Myocyte (in vitro differentiated cells): ENCODE data around the gene MGLL. TPM values are rescaled to one million over a fixed set of nuclear protein-coding genes. Genes with fewer than 3 reads are reported as not detected.
A peak's percentile ranks its signal among the peaks of the same experiment; 100 is the strongest.
"Not testable (repeated sequence)": the region's sequence is repeated elsewhere in the genome, so short reads cannot be mapped to it uniquely, and the experiment has no call there.

Source experiments
- DNase-seq: peaks from one replicate; pipeline ENCODE4 v3.0.0-alpha.2; 2012; ENCODE audit warnings: low read depth
- total RNA-seq: library from RNA; depleted of rRNA; stranded (reverse); fragments of >200 nt; gene quantifications from 2 replicates; pipeline ENCODE4 v1.2.3, GENCODE V29; 2014

Gene MGLL
- total RNA-seq, 1 donor from 2014 or later, result 102 TPM

DNA sequence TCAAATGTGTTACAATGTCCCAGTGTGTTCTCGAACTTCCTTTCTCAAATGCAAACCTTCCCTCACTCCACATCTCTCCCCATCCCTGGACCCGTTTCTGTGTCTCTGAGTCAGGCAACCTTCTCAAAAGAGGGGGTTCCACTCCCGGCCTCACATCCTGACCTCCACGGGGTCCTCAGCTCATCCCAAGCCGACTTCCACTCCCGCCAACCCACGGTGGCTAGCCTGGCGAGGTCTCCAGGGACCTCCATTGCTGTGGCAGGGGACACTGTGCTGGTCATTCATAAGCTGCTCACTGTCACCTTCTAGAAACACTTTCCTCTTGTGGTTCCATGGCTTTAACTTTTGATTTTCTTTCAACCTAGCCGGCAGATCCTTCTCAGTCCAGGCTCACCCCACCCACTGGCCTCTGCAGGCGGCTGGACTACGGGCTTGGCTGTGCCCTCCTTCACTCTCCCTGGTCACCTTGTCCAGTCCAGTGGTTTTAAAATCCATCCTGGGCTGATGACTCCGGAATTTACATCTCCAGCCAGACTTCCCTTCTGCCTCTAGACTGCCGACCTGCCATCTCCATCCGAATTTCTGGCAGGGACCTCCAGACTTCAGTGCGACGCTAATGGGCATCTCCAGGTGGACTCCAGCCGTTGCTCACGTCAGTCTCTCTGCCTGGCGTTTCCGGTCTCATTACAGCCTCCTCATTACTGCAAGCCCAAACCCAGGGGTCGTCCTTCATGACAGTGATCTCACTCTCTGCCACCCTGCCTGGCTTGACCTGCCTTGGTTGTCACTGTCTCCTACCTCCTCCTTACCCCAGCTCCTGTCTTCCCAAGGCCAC, 129.6 kb downstream of the MGLL start:
- no peak for DNase-seq

DNA sequence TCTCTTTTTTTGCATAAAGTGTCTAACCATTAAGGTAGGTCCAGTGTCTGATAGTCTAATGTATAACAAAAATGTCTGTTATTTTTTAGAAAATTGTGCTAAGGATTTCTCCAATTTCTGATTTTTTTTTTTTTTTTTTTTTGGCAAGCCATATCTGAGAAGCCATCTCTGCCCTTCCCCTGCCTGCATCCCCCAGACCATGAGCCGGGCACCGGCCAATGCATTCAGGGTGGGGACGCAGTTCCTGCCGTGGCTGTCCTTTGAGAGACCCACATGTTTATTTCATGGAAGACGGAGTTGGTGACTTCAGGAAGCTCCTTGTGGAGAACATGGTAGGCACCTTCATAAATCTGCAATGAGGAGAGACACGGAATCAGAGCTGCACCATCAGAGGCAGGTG, 130.3 kb downstream of the MGLL start:
- DNase-seq, result no peak

DNA sequence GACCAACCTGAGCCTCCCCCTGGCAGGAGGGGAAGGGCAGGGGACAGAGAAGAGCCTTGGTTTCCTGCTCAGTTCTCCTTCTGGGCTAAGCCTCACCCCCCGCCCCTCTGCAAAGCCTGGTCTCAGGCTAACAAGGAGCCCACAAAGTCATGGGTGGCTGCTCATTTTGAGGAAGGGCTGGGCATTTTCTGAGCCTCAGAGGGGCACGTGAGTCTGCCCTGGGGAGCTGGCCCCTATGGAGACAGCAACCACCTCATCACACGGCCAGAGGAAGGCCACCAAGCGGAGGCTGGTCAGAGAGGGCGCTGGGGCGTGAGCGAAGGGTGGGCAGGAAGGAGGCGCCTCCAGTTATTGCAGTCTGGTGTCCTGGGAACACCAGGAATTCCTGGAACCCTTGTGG, 130.8 kb downstream of the MGLL start:
- peak; percentile 41 for DNase-seq

DNA sequence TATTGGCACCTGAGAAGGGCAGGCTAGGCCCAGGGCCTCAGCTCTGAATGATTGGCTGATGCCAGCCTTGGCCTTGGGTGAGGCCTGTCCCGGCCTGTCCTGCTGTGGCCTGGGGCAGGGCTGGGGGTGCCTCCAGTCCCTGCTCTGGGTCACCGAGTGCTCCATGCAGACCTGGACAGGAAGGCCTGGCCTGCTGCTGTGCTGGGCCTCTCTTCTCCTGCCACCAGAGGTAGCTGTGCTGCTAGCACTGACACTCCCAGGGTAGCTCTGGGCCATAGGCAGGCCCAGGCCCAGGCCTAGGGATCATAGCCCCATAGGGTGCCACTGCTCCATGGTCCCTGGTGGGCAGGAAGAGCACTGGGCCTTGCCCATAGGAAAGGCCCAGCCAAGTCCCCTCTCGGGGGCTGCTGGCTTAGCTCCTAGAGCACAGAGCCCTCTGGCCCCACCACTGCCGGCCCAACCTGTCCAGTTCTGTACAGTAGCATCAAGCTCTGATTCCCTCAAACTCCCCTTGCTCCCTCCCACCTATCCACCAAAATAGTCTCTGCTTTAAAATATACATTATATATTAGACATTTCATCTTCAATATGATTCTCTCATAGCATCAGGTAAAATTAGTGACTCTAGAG, 131.4 kb downstream of the MGLL start:
- DNase-seq, result peak; percentile 70

DNA sequence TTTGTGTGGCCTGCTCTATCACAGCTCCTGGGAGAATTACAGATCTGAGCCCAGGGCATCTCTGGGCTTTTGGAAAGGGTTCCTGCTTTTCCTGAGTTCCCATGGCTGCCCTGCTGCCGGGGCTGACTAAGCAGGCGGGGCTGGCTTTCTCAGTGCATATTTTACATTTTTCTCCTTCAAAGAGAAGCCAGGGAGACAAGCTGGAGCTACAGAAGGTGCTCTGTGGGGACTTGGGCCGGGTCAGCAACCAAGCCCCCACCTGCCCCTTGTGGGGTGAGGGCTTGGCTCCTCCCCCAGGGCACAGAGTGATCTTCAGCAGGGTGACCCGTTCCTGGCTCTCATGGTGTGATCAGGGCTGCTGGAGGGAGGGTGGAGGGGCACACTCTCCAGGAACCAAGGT, 132.2 kb downstream of the MGLL start:
- DNase-seq, result peak; percentile 61

DNA sequence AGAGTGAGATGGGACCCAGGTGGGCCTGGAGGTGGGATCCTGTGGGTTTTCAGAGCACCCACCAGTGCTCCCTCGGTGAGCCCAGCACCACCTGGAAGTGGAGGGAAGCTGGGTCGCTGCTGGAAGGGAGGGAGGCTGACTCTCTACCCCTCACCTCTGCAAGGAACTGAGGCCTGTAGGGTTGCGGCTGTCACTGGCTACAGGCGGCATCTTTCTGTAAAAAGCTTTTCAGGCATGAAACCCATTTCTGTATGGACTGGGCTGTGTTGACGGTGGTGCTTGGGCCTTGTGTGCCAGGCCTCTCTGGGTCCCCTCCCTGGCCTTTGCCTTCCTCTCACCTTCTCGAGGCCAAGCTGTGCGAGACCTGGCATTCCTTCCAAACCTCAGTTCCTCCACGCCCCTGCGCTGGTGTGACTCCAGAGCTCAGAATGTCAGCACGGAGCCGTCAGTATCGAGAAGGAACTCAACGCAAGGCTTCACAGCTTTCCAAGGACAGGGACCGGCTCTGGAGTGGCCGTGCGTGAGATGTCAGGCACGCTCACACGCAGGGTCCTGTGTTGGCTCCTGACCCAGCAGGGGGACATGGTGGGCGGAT, 133.0 kb downstream of the MGLL start:
- DNase-seq, result no peak

DNA sequence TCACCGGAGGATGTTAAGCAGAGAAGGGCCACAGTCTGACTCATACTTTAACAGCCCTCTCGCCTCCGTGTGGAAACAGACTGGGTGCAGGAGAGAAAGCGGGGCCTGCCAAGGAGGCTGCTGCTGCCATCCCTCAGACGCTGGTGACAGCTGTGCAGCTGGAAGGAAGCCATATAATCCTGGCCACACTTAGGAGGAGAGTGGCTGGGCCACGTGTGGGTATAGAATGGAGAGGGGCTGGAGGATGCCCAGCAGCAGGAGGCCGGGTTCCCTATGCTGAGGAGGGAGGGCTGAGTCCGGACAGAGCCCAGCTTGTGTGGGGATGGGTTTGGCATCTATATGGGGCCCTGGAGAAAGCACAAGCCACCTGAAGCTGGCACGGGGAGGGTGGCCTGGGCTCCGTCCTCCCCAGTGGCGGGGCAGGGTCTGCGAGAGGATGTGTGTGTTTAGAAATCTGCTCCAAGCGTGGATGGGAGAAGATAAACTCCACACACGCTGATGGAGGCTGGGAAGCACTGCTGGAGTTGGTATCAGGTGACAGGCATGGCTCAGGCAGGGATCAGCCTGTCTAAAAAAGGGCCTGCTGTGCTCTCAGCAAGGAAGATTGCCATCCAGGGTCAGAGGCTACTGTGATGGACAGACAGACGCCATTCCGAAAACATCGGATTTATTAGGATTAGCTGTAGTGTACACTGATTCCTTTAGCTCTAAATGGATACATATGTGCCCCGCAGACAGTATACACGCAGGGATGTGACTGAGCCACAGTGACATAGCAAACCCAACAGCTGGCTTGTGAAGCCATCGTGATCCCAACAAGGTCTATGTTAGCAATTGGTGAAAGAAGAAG, 133.7 kb downstream of the MGLL start:
- peak; percentile 96 for DNase-seq

DNA sequence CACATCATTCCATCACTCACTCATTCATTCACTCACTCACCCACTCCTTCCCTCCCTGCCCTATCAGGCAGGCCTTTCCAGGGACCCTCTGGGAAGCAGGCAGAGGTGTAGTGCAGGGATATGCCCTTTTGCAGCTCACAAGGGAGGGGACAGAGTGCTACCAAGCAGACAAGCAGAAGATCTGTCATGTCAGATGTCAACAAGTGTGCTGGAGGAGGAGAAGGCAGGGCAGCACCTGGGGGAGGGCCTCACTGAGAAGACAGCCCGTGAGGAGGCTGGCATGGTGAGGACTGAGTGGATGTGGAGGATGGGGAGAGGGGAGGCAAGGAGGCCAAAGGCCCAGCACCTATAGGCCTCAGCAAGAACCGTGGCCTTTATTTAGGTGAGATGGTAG, 134.3 kb downstream of the MGLL start:
- no peak for DNase-seq

DNA sequence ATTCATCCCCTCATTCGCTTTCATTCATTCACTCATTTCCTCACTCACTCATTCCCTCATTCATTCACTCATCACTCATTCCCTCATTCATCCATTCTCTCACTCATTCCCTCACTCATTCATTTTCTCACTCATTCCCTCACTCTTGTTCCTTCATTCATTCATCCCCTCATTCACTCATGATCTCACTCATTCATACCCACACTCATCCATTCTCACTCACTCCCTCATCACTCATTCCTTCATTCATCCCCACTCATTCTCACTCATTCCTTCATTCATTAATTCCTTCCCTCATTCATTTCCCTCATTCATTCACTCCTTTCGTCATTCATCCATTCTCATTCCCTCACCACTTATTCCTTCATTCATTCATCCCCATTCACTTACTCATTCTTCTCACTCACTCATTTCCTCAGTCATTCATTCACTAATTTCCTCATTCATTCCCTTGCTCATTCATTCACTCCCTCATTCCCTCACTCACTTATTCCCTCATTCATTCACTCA, 135.0 kb downstream of the MGLL start:
- no peak for DNase-seq

DNA sequence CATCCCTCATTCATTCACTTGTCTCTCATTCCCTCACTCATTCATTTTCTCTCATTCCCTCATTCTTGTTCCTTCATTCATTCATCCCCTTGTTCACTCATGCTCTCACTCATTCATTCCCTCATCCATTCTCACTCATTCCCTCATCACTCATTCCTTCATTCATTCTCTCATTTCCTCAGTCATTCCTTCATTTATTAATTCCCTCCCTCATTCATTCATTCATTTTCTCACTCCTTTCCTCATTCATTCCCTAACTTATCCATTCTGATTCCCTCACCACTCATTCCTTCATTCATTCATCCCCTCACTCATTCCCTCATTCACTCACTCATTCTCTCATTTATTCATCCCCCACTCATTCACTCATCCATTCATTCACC, 135.8 kb downstream of the MGLL start:
- no peak for DNase-seq

DNA sequence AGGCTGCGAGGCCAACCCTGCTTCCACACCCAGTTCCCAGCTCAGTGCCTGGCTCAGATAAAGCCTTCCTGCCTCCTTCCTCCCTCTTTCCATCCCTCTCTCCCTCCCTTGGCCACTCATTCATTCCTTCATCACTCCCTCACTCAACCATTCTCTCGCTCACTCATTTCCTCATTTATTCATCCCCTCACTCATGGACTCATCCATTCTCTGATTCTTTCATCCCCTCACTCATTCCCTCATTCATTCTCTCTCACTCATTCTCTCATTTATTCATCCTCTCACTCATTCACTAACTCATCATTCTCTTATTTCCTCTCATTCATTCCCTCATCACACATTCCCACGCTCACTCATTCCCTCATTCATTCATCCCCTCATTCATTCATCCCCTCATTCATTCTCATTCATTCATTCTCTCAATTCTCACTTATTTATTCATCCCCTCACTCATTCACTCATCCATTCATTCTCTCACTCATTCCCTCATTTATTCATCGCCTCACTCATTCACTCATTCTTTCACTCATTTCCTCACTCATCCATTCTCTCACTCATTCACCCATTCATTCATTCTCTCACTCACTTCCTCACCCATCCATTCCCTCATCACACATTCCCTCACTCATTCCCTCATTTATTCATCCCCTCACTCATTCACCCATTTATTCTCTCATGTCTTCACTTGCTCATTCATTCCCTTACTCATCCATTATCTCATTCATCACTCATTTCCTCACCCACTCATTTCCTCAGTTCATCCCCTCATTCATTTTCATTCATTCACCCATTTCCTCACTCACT, 136.4 kb downstream of the MGLL start:
- DNase-seq, result no peak

DNA sequence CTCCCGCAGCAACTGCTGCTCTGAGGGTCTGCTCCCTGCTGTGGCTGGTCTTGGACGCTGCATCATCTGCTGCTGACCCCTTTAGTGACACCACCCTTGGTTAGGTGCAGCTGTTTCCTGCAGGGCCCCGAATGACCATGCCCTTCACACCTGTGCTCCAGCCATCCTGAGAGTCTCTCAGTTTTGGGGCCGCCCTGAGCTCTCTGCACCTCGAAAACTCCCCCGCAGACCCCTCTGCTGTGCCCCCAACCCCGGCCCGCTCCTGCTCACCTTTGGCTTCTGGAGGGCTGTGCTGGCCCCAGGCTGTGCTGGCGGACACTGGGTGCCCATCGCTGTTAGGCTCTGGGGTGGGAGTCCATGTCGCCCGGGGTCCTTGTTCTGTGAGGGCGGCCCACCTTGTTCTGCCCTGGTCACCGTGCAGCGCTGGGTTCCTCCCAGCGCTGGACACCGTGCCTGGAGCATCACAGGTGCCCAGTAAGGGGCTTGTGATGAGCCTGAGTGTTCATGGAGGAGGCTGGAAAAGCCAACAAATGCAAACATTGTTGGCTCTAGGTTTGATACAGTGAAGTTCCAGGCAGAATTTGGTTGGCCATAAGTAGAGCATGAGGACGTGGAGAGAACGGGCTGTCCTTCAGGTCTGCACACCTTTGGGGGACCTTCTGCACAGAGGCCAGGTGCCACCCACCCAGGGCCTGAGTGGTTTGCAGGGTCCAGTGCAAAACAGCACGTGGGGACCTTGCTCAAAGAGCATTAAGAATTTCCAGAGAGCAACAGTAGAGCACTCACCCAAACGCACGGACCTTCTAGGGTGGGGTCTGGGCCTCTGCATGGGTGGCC, 137.2 kb downstream of the MGLL start:
- DNase-seq, result no peak

DNA sequence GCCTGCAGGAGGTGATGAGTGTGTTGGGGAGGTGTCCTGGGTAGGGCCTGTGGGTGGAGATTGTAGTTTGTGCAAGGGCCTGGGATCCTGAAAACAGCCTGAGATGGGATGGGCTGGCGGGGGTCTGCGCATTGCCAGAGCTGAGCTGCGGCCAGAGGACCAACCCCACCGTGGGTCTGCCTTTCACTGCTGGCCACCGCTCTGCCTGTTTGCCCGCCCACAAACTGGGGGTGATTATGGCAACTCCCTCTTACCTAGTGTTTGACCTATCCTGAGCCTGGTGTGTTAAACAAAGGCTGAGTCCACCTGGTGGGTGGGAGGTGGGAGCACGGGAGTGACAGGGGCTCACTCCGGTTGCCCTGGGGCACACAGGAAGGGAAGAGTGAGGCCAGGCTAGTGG, 139.8 kb downstream of the MGLL start:
- DNase-seq, result no peak

DNA sequence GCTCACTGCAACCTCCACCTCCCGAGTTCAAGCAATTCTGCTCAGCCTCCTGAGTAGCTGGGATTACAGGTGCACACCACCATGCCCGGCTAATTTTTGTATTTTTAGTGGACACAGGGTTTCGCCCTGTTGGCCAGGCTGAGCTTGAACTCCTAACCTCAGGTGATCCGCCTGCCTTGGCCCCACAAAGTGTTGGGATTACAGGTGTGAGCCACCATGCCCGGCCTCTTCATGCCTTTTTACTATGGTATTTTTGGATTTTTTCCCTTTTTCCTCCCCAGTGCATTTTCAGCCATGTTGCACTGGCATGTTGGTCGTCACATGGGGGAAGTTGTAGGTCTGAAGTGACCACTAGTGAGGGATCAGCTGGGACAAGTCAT, 140.2 kb downstream of the MGLL start:
- not testable (repeated sequence) for DNase-seq

DNA sequence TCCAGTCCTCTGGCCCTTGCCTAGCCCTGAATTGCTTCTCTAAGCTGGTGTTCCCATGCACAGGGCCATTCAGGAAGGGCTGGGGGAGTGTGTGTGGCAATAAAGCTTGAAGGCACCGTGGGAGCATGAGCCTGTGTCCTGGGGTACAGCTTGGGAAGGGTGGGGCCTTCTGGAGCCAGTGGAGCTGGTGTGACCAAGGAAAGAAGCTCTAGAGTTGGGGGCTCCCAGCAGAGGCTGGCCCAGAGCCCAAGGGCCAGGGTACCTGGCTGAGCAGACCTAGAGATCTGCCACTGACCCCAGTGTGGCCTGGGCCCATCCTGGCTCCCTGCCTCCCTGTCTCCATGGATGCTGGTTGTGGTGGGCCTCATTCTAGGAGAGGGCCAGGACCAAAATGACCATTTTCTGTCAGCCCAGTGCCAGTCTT, 141.5 kb downstream of the MGLL start:
- no peak for DNase-seq

DNA sequence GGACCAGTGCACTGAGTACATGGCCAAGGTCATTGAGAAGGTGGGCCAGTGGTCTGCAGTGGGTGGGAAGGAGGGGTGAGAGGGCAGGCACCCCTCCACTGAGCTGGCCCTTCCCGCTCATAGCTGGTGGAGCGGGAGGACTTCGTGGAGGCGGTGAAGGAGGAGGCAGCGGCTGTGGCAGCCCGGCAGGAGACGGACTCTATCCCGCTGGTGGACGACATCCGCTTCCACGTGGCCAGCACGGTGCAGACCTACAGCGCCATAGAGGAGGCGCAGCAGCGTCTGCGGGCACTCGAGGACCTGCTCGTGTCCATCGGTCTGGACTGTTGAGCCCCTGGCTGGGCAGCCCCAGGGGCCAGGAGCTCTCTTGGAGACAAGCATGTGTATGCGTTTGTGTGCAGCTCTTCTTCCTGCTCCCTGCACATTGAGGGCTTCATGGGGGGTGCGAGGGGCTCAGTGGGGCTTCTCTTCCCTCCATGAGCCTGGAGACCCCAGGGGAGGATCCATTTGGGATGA, 142.1 kb downstream of the MGLL start:
- DNase-seq, result no peak

DNA sequence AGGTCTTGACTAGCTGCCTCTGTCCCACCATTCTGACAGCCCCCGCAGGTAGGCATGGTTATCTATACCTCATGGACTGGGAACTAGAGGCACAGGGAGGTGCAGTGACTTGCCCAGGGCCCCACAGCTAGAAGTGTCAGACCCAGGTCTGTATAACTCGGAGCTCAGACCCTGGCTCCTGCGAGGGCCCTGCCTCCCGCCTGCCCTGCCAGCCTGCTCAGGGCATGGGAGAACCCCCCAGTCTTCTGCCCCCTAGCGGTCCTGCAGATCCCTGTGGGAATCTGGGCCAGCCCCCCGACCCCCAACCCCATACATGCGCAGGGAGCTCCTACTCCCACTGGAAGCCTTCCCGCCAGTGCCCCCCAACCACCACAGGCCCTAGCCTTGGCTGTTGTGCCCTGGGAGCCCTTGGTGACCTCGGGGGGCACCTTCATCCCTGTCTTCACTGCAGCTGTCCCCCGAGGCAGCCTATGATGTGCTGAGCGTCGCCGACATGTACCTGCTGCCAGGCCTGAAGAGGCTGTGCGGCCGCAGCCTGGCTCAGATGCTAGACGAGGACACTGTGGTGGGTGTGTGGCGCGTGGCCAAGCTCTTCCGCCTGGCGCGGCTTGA, 142.7 kb downstream of the MGLL start:
- no peak for DNase-seq

DNA sequence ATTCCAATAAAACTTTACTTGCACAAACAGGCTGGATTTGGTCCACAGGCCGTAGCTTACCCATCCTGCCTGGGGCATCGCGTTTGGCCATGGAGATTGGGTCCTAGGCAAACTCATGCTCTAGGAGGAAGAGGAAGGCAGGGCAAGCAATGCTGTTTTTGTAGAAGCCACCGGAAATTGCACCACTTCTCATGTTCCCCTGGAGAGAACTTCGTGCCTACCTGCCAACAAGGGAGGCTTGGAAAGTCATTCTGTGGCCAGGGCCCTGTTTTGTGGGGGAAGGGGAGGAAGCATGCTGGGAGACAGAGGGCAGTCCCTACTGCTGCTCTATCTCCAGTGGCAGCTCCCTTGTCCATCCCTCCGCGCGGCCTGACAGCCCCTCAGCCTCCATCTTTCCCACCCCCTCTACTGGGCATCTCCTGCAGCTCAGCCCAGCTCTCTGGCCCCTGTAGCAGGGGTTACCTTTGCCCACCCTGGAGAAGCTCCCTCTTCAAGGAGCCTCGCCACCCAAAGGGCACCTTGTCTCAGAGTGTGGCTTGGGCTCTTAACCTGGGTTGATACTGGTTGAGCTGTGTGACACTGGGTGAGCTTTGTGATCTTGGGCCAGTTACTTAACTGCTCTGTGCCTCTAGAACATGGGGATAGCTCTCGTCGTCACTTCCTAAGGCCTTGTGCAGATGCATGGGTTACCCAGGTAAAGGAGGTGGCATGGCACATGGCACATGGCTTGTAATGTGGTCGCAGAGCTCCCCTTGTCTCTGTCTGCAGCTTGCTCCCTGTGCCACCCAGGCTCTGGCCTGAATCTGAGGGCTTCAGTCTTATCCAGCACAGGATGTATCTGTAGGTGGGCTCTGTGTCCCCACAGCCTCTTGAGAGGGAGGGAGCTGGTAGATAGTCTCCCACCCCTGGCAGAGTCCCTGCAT, 143.4 kb downstream of the MGLL start:
- DNase-seq, result no peak
